Measurements from ENCODE around the gene DUSP8.

DNA sequence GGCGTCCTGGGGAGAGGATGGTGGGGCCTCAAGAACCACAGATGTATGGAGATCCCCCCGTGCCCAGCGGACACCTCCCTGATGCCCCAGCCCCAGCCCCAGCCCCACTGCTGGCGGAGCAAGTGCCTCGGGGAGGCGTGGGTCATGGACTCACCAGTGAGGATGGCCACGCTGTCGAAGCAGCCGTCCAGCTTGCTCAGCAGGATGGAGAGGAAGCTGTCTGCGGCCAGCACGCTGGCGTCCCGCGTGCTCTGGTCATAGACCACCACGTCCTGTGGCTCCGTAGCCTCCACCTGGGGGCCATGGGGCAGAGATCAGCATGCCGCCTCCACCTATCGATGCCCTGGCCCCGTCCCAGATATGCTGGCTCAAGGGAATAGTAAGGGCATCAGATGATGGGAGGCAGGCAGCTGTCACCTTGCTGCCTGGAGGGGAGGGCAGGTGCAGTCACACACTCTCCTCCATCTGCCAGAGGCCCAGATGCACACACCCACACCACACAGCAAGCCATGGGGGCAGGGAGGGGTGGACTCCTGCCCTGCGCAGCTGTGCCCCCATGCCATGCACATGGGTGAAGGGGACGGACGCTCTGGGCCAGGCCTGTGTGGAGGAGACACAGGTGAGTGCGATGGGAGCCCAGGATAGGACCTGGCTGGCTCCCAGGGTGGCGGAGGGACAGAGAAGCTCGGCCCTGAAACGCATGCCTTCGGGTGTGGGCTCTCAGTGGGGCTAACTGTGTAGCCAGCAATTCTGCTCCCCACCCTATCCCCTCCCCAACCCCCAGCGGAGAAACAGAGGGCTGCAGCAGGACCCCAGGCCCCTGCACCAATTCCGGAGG lies 8.2 kb downstream of the DUSP8 start:
- no peak for TF ChIP-seq RFX5 (IDR thresholded peaks at IDR 0.05; ENCODE audit: borderline replicate concordance, low read depth, low read length)
- TF ChIP-seq EZH2 (IDR thresholded peaks at IDR 0.05; ENCODE audit: low read depth, low read length, severe bottlenecking): no peak
- TF ChIP-seq, protein P1, sequence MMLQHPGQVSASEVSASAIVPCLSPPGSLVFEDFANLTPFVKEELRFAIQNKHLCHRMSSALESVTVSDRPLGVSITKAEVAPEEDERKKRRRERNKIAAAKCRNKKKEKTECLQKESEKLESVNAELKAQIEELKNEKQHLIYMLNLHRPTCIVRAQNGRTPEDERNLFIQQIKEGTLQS (IDR thresholded peaks at IDR 0.05; ENCODE audit: insufficient read depth, low read depth, low read length): no peak
- no peak for TF ChIP-seq CBX8 (IDR thresholded peaks at IDR 0.05; ENCODE audit: borderline replicate concordance, low read depth, low read length)
- TF ChIP-seq, protein P2, sequence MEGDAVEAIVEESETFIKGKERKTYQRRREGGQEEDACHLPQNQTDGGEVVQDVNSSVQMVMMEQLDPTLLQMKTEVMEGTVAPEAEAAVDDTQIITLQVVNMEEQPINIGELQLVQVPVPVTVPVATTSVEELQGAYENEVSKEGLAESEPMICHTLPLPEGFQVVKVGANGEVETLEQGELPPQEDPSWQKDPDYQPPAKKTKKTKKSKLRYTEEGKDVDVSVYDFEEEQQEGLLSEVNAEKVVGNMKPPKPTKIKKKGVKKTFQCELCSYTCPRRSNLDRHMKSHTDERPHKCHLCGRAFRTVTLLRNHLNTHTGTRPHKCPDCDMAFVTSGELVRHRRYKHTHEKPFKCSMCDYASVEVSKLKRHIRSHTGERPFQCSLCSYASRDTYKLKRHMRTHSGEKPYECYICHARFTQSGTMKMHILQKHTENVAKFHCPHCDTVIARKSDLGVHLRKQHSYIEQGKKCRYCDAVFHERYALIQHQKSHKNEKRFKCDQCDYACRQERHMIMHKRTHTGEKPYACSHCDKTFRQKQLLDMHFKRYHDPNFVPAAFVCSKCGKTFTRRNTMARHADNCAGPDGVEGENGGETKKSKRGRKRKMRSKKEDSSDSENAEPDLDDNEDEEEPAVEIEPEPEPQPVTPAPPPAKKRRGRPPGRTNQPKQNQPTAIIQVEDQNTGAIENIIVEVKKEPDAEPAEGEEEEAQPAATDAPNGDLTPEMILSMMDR (IDR thresholded peaks at IDR 0.05; ENCODE audit: control extremely low read depth in 1 of 3, insufficient read depth in 1 of 3, low read depth in 1 of 3, low read length in 3 of 3): no peak
- no peak for TF ChIP-seq SIN3A (conservative IDR thresholded peaks at IDR 0.05 in 1 of 2, IDR thresholded peaks at IDR 0.05 in 1 of 2; ENCODE audit: low read depth in 1 of 2, low read length in 2 of 2)
- TF ChIP-seq, protein P3, sequence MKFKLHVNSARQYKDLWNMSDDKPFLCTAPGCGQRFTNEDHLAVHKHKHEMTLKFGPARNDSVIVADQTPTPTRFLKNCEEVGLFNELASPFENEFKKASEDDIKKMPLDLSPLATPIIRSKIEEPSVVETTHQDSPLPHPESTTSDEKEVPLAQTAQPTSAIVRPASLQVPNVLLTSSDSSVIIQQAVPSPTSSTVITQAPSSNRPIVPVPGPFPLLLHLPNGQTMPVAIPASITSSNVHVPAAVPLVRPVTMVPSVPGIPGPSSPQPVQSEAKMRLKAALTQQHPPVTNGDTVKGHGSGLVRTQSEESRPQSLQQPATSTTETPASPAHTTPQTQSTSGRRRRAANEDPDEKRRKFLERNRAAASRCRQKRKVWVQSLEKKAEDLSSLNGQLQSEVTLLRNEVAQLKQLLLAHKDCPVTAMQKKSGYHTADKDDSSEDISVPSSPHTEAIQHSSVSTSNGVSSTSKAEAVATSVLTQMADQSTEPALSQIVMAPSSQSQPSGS (IDR thresholded peaks at IDR 0.05; ENCODE audit: low read length): no peak
- no peak for TF ChIP-seq JUND (IDR thresholded peaks at IDR 0.05; ENCODE audit: low read length)
- no peak for TF ChIP-seq POU5F1 (IDR thresholded peaks at IDR 0.05; ENCODE audit: low read depth, low read length)
- no peak for TF ChIP-seq SP2 (IDR thresholded peaks at IDR 0.05; ENCODE audit: low read length)
- TF ChIP-seq ZNF274 (IDR thresholded peaks at IDR 0.05; ENCODE audit: borderline replicate concordance, extremely low read depth, low read length): no peak
